Breast epithelium (tissue), 4 donors: ENCODE results near the gene GNPDA2. TPM values are rescaled to one million over a fixed set of nuclear protein-coding genes. Genes with fewer than 3 reads are reported as not detected.

Experiments used
- DNase-seq, 2 donors: peaks; one replicate each; pipeline ENCODE4 v3.0.0-alpha.2; 2019; ENCODE audit warnings: low spot score in 2 of 2
- H3K27ac ChIP-seq, 2 donors: fragments of 200-600 bp; sonication (generic) in 1 of 2; one replicate each; pipeline ENCODE4 v1.5.1; 2016 to 2019; ENCODE audit warnings: mild to moderate bottlenecking in 1 of 2
- H3K27me3 ChIP-seq, 2 donors: fragments of 200-600 bp; sonication (generic) in 1 of 2; one replicate each; pipeline versions ENCODE4 v1.5.1 to v1.6.0; 2017 to 2019; ENCODE audit warnings: control low read depth in 1 of 2, mild to moderate bottlenecking in 1 of 2
- H3K36me3 ChIP-seq: fragments of 200-600 bp; one replicate; pipeline ENCODE4 v1.5.1; 2019
- H3K4me1 ChIP-seq, 2 donors: fragments of 200-600 bp; sonication (generic); one replicate each; pipeline ENCODE4 v1.5.1; 2016 to 2019; ENCODE audit warnings: control low read depth in 1 of 2
- H3K4me3 ChIP-seq, 3 donors: fragments of 200-600 bp; sonication (generic); 1 replicate in 2 of 3; 2 replicates in 1 of 3; pipeline ENCODE4 v1.5.1; 2016 to 2019; ENCODE audit warnings: mild to moderate bottlenecking in 3 of 3, moderate library complexity in 2 of 3
- H3K9me3 ChIP-seq, 2 donors: fragments of 200-600 bp; sonication (generic) in 1 of 2; one replicate each; pipeline ENCODE4 v1.5.1; 2016 to 2019; ENCODE audit warnings: control low read depth in 1 of 2
- POLR2A ChIP-seq: fragments of 450-650 bp; IDR thresholded peaks from one replicate; pipeline ENCODE4 v1.6.1; 2016; ENCODE audit warnings: antibody characterized with exemption, mild to moderate bottlenecking, moderate library complexity
- POLR2AphosphoS5 ChIP-seq, 3 donors: sonication (generic); formaldehyde crosslinking; IDR thresholded peaks; one replicate each; pipeline ENCODE4 v1.6.1; 2017; ENCODE audit warnings: antibody characterized with exemption in 3 of 3
- intact Hi-C: fragments of 100-400 bp; cut with DNase I; formaldehyde crosslinking; loops from one replicate; pipeline ENCODE4 v1.15.1; 2023; ENCODE audit warnings: low total_unique reads
- total RNA-seq, 3 donors: library from RNA; depleted of rRNA; stranded (reverse); fragments of >200 nt; gene quantifications; one replicate each; pipeline ENCODE4 v1.1.0, GENCODE V29; 2016
- TF ChIP-seq, protein P1 (sequence below), 3 donors: fragments of 450-650 bp; IDR thresholded peaks; one replicate each; pipeline ENCODE4 v1.5.1; 2016 to 2017; ENCODE audit warnings: antibody characterized with exemption in 3 of 3, mild to moderate bottlenecking in 3 of 3, moderate library complexity in 3 of 3

GNPDA2 gene
- total RNA-seq, 3 donors from 2014 or later, result 11.8 to 17.0 (median 17.0) TPM

DNA sequence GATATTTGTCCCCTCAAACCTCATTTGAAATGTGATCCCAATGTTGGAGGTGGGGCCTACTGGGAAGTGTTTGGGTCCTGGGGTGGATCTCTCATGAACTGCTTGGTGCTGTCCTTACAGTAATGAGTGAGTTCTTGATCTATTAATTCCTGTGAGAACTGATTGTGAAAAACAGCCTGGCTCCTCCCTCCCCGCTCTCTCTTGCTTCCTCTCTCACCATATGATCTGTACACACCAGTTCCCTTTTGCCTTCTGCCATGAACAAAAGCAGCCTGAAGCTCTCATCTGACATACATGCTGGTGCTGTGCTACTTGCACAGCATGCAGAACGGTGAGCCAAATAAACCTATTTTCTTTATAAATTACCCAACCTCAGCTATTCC is 63.7 kb downstream of the GNPDA2 start:
- H3K4me3 ChIP-seq, result no peak overlapping the region
- H3K4me1 ChIP-seq, result no peaks in the 10 kb centered on the region
- TF ChIP-seq POLR2AphosphoS5 (IDR thresholded peaks at IDR 0.05), result no peak
- no peak for TF ChIP-seq POLR2A
- TF ChIP-seq, protein P1, sequence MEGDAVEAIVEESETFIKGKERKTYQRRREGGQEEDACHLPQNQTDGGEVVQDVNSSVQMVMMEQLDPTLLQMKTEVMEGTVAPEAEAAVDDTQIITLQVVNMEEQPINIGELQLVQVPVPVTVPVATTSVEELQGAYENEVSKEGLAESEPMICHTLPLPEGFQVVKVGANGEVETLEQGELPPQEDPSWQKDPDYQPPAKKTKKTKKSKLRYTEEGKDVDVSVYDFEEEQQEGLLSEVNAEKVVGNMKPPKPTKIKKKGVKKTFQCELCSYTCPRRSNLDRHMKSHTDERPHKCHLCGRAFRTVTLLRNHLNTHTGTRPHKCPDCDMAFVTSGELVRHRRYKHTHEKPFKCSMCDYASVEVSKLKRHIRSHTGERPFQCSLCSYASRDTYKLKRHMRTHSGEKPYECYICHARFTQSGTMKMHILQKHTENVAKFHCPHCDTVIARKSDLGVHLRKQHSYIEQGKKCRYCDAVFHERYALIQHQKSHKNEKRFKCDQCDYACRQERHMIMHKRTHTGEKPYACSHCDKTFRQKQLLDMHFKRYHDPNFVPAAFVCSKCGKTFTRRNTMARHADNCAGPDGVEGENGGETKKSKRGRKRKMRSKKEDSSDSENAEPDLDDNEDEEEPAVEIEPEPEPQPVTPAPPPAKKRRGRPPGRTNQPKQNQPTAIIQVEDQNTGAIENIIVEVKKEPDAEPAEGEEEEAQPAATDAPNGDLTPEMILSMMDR (IDR thresholded peaks at IDR 0.05), result no peak
- intact Hi-C loops, result no loop called here
- no peaks in the 10 kb centered on the region for H3K36me3 ChIP-seq
- DNase-seq, result no peak
- H3K27ac ChIP-seq, result no peak overlapping the region
- no peaks in the 10 kb centered on the region for H3K9me3 ChIP-seq
- no peaks in the 10 kb centered on the region for H3K27me3 ChIP-seq

DNA sequence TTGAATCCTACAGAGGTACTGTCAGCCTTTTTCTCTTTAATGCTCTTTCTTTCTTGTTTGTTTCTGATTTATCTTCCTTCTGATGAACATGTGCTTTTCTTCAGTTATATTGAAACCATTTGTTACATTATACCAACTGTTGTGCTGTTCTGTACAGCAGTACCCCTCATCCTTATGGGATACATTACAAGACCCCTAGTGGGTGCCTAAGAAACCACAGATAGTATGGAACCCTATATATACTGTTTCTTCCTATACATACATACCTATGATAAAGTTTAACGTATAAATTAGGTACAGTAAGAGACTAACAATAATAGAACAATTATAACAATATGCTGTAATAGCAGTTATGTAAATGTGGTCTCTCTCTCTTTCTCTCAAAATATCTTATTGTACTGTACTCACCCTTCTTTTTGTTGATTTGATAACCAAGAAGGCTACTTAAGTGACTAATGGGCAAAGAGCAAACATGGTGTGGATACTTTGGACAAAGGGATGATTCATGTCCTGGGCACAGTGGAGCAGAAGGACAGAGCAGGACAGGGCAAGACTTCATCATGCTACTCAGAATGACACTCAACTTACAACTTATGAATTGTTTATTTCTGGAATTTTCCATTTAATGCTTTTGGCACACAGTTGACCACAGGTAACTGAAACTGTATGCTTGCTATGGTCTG is 64.3 kb downstream of the GNPDA2 start:
- H3K9me3 ChIP-seq, result no peaks in the 10 kb centered on the region
- no peak for DNase-seq
- no peaks in the 10 kb centered on the region for H3K27me3 ChIP-seq
- no peaks in the 10 kb centered on the region for H3K4me1 ChIP-seq
- H3K36me3 ChIP-seq, result no peaks in the 10 kb centered on the region
- H3K4me3 ChIP-seq, result no peak overlapping the region
- intact Hi-C loops, result no loop called here
- no peak overlapping the region for H3K27ac ChIP-seq
- no peak for TF ChIP-seq POLR2AphosphoS5 (IDR thresholded peaks at IDR 0.05)
- TF ChIP-seq, protein P1 (IDR thresholded peaks at IDR 0.05), result no peak
- TF ChIP-seq POLR2A, result no peak

DNA sequence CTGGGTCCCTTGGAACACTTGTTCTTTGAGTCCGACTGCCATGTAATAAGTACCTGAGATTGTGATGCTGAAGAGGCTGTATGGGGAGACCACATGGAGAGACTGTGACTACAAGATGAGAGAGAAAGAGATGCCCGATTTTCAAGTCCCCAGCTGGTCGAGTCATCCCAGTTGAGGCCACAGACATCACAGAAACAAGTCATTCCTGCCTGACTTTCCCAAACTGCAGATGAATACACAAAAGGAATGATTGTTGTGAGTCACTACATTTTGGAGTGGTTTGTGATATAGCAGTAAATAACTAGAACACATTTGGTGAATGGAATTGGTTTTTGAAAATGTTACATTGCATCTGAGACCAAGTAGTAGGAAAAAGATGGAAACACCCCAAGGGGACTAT is 66.0 kb downstream of the GNPDA2 start:
- Histone ChIP-seq H3K9me3 (no peaks in the 10 kb centered on the region), H3K36me3 (no peaks in the 10 kb centered on the region), H3K27ac (no peak overlapping the region), H3K27me3 (no peaks in the 10 kb centered on the region), H3K4me3 (no peak overlapping the region), H3K4me1 (no peaks in the 10 kb centered on the region)
- no peak for DNase-seq
- TF ChIP-seq, protein P1 (IDR thresholded peaks at IDR 0.05), result no peak
- no peak for TF ChIP-seq POLR2AphosphoS5 (IDR thresholded peaks at IDR 0.05)
- intact Hi-C loops, result no loop called here

DNA sequence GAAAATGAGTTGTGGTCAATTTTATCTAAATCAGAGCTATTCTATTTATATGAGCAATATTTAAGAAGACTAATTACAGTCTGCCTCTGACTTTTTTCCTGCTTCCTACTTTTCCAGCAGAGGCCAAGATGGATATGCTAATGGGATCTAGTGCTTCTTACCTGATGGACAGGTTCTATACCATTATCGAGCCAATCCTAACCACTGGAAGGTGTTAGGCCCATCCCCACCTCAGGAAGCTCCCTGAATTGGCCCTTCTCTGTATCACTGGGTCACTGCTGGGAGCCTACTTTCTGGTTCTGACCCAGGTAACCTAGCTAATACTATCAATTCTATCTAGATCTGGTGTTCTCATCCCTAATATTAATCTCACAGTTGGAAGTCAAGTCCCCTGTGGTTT is 74.4 kb downstream of the GNPDA2 start:
- no peak for DNase-seq
- Histone ChIP-seq H3K36me3 (no peaks in the 10 kb centered on the region), H3K27ac (no peak overlapping the region), H3K9me3 (no peaks in the 10 kb centered on the region), H3K27me3 (no peaks in the 10 kb centered on the region), H3K4me3 (no peak overlapping the region), H3K4me1 (no peaks in the 10 kb centered on the region)
- intact Hi-C loops, result no loop called here
- no peak for TF ChIP-seq POLR2A
- TF ChIP-seq POLR2AphosphoS5 (IDR thresholded peaks at IDR 0.05), result no peak
- TF ChIP-seq, protein P1 (IDR thresholded peaks at IDR 0.05), result no peak

Other genes with a start within 250 kb of the GNPDA2 start
- gene YIPF7, start 74.9 kb downstream of the GNPDA2 start, total RNA-seq, result under 1 TPM in 1 of 3 donors, not detected in 2; 0.73 TPM
- 10 to 100 TPM; 12.6 to 26.9 (median 19.0) TPM for gene GUF1, start 48.1 kb downstream of the GNPDA2 start, total RNA-seq